ENCODE data around the gene OGG1. TPM values are rescaled to one million over a fixed set of nuclear protein-coding genes. Genes with fewer than 3 reads are reported as not detected.

Gene OGG1
- total RNA-seq, 3 donors from 2014 or later (not counting 1 experiment from before 2014, with no cell fraction given): 33.4 to 52.1 (median 34.7) TPM

- no peaks in the 10 kb centered on the region for H3K9me3 ChIP-seq (ENCODE audit: control insufficient read depth, insufficient read depth, low read length)
- peaks cover 46 to 57% of the 10 kb centered on the region in 2 donors for H3K4me1 Mint-ChIP-seq
- peaks cover 48% of the 10 kb centered on the region for H3K36me3 ChIP-seq (ENCODE audit: control insufficient read depth, insufficient read depth, low read length)
Measured at GRCh38 chr3:9783954-9784353, 34.2 kb downstream of the OGG1 start.

GRCh38 chr3:9784965-9785364 is 35.2 kb downstream of the OGG1 start:
- intact Hi-C loops (cut with micrococcal nuclease): no loop called here
- H3K36me3 Mint-ChIP-seq: peaks cover 21% of the 10 kb centered on the region
- H3K27me3 Mint-ChIP-seq (ENCODE audit: low read depth in 2 of 2): no peaks in the 10 kb centered on the region
- ATAC-seq (no peak), DNase-seq (no peak)
- peaks cover 25% of the 10 kb centered on the region for H3K4me1 ChIP-seq (ENCODE audit: control insufficient read depth, insufficient read depth, low read length)
- no peak overlapping the region for H3K4me3 ChIP-seq (ENCODE audit: low read length)
- no peak overlapping the region for H3K27ac ChIP-seq (ENCODE audit: low read length)
- TF ChIP-seq, protein P1, sequence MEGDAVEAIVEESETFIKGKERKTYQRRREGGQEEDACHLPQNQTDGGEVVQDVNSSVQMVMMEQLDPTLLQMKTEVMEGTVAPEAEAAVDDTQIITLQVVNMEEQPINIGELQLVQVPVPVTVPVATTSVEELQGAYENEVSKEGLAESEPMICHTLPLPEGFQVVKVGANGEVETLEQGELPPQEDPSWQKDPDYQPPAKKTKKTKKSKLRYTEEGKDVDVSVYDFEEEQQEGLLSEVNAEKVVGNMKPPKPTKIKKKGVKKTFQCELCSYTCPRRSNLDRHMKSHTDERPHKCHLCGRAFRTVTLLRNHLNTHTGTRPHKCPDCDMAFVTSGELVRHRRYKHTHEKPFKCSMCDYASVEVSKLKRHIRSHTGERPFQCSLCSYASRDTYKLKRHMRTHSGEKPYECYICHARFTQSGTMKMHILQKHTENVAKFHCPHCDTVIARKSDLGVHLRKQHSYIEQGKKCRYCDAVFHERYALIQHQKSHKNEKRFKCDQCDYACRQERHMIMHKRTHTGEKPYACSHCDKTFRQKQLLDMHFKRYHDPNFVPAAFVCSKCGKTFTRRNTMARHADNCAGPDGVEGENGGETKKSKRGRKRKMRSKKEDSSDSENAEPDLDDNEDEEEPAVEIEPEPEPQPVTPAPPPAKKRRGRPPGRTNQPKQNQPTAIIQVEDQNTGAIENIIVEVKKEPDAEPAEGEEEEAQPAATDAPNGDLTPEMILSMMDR (IDR thresholded peaks at IDR 0.05): no peak
- no peaks in the 10 kb centered on the region for H3K27me3 ChIP-seq (ENCODE audit: control insufficient read depth, insufficient read depth, low read length)
- H3K36me3 ChIP-seq (ENCODE audit: control insufficient read depth, insufficient read depth, low read length): peaks cover 58% of the 10 kb centered on the region
- H3K27ac Mint-ChIP-seq: no peak overlapping the region
- no peak overlapping the region for H3K4me3 Mint-ChIP-seq
- H3K4me1 Mint-ChIP-seq: peaks cover 38 to 54% of the 10 kb centered on the region in 2 donors
- H3K9me3 Mint-ChIP-seq: no peaks in the 10 kb centered on the region
- WGBS (ENCODE audit: insufficient coverage): 95% methylated on average over 2 of the region's 4 CpGs
- no peaks in the 10 kb centered on the region for H3K9me3 ChIP-seq (ENCODE audit: control insufficient read depth, insufficient read depth, low read length)

More at GRCh38 chr3:9783954-9784353, 34.2 kb downstream of the OGG1 start:
- Mint-ChIP-seq H3K27me3 (ENCODE audit: low read depth in 2 of 2) (no peaks in the 10 kb centered on the region), H3K36me3 (peaks cover 21% of the 10 kb centered on the region), H3K9me3 (no peaks in the 10 kb centered on the region), H3K27ac (no peak overlapping the region), H3K4me3 (no peak overlapping the region)
- no peaks in the 10 kb centered on the region for H3K27me3 ChIP-seq (ENCODE audit: control insufficient read depth, insufficient read depth, low read length)
- TF ChIP-seq, protein P1 (IDR thresholded peaks at IDR 0.05): no peak
- intact Hi-C loops (cut with micrococcal nuclease): no loop called here
- no peak for ATAC-seq
- 94% methylated on average over 14 of the region's 14 CpGs for WGBS (ENCODE audit: insufficient coverage)
- H3K4me3 ChIP-seq (ENCODE audit: low read length): no peak overlapping the region
- no peak for DNase-seq
- H3K4me1 ChIP-seq (ENCODE audit: control insufficient read depth, insufficient read depth, low read length): peaks cover 35% of the 10 kb centered on the region
- H3K27ac ChIP-seq (ENCODE audit: low read length): no peak overlapping the region

DNA sequence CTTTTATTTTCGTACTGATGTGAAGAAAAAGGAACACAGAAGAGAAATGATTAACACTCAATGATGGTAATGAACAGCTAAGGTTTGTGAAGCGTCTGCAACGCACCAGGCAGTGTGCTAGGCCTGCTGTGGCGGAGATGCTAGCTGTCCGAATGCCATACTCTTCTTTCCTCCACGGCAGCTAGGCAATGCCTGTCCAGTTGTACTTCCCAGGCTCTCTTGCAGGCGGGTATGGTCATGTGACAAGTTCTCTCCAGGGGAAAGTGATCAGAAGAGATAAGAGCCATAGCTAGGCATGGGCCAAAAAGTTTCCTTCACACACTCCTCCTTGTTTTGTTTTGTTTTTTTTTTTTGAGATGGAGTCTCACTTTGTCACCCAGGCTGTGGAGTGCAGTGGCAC is 35.9 kb downstream of the OGG1 start:
- DNase-seq (no peak), ATAC-seq (no peak)
- Histone ChIP-seq H3K4me3 (ENCODE audit: low read length) (no peak overlapping the region), H3K36me3 (ENCODE audit: control insufficient read depth, insufficient read depth, low read length) (peaks cover 64% of the 10 kb centered on the region), H3K27me3 (ENCODE audit: control insufficient read depth, insufficient read depth, low read length) (no peaks in the 10 kb centered on the region), H3K9me3 (ENCODE audit: control insufficient read depth, insufficient read depth, low read length) (no peaks in the 10 kb centered on the region), H3K4me1 (ENCODE audit: control insufficient read depth, insufficient read depth, low read length) (peaks cover 19% of the 10 kb centered on the region), H3K27ac (ENCODE audit: low read length) (no peak overlapping the region)
- WGBS (ENCODE audit: insufficient coverage): 92% methylated on average over 7 of the region's 7 CpGs
- H3K9me3 Mint-ChIP-seq: no peaks in the 10 kb centered on the region
- TF ChIP-seq, protein P1 (IDR thresholded peaks at IDR 0.05): no peak
- intact Hi-C loops (cut with micrococcal nuclease): no loop called here
- peaks cover 38 to 54% of the 10 kb centered on the region in 2 donors for H3K4me1 Mint-ChIP-seq
- H3K27ac Mint-ChIP-seq: no peak overlapping the region
- no peak overlapping the region for H3K4me3 Mint-ChIP-seq
- H3K27me3 Mint-ChIP-seq (ENCODE audit: low read depth in 2 of 2): no peaks in the 10 kb centered on the region
- peaks cover 21% of the 10 kb centered on the region for H3K36me3 Mint-ChIP-seq

DNA sequence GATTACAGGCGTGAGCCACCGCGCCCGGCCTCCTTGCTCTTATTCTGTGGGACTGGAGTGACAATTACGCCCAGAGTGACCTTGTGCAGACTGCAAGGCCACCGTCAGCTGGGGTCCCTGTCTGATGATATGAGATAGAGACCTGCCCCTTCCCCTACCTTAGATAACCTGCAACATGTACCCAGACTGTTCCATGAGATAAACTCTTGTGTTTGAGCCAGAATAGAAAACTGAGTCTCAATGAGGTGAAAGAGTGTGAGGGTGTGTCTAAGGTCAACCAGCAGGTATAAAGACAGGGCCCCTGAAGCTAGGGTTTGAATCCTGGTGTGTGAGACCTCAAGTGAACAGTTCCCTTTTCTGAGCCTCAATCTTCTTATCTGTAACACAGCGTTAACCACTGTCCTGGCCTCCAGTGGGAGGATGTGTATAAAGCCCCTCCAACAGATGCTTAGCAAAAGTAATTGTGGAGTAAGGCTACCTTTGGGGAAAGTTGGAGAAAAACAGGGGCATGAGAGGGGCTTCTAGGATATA is 36.5 kb downstream of the OGG1 start:
- Histone ChIP-seq H3K27me3 (ENCODE audit: control insufficient read depth, insufficient read depth, low read length) (no peaks in the 10 kb centered on the region), H3K27ac (ENCODE audit: low read length) (no peak overlapping the region), H3K4me1 (ENCODE audit: control insufficient read depth, insufficient read depth, low read length) (peaks cover 15% of the 10 kb centered on the region), H3K9me3 (ENCODE audit: control insufficient read depth, insufficient read depth, low read length) (no peaks in the 10 kb centered on the region), H3K36me3 (ENCODE audit: control insufficient read depth, insufficient read depth, low read length) (peaks cover 65% of the 10 kb centered on the region), H3K4me3 (ENCODE audit: low read length) (no peak overlapping the region)
- intact Hi-C loops (cut with micrococcal nuclease): no loop called here
- H3K27me3 Mint-ChIP-seq (ENCODE audit: low read depth in 2 of 2): no peaks in the 10 kb centered on the region
- no peak for DNase-seq
- peaks cover 40 to 54% of the 10 kb centered on the region in 2 donors for H3K4me1 Mint-ChIP-seq
- no peak overlapping the region for H3K27ac Mint-ChIP-seq
- 92% methylated on average over 7 of the region's 7 CpGs for WGBS (ENCODE audit: insufficient coverage)
- no peak for ATAC-seq
- H3K9me3 Mint-ChIP-seq: no peaks in the 10 kb centered on the region
- H3K36me3 Mint-ChIP-seq: peaks cover 21% of the 10 kb centered on the region
- H3K4me3 Mint-ChIP-seq: no peak overlapping the region
- TF ChIP-seq, protein P1 (IDR thresholded peaks at IDR 0.05): no peak
